Measurements from ENCODE around the gene TVP23A.

DNA sequence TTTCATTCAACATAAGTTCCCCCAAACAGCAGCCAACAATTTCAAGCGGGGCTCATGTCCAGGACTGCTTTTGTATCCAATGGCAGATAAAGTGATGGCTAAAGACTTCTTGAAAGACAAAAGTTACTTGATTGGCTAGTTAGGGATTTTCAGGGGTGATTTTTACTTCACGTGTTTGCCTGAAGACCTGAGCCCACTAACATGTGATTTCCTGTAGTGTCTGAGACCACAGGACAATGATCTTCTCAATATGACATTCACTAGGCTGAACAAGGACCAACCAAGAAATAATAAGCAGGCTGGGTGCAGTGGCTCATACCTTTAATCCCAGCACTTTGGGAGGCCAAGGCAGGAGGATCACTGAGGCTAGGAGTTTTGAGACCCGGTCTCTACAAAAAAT, 10.4 kb downstream of the TVP23A start:
- TF ChIP-seq, protein P1, sequence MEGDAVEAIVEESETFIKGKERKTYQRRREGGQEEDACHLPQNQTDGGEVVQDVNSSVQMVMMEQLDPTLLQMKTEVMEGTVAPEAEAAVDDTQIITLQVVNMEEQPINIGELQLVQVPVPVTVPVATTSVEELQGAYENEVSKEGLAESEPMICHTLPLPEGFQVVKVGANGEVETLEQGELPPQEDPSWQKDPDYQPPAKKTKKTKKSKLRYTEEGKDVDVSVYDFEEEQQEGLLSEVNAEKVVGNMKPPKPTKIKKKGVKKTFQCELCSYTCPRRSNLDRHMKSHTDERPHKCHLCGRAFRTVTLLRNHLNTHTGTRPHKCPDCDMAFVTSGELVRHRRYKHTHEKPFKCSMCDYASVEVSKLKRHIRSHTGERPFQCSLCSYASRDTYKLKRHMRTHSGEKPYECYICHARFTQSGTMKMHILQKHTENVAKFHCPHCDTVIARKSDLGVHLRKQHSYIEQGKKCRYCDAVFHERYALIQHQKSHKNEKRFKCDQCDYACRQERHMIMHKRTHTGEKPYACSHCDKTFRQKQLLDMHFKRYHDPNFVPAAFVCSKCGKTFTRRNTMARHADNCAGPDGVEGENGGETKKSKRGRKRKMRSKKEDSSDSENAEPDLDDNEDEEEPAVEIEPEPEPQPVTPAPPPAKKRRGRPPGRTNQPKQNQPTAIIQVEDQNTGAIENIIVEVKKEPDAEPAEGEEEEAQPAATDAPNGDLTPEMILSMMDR (conservative IDR thresholded peaks at IDR 0.05; ENCODE audit: low read depth, low read length) = no peak
- no peak for TF ChIP-seq EZH2 (IDR thresholded peaks at IDR 0.05; ENCODE audit: low read length, unreplicated experiment)

Data from PC-3 (cell line).